Activated T-cell treated with anti-CD3 and anti-CD28 coated beads, Interleukin-2, amount 50 U/mL, for 72 hours (primary cell): ENCODE measurements around the gene ENG. TPM values are rescaled to one million over a fixed set of nuclear protein-coding genes. Genes with fewer than 3 reads are reported as not detected.

Source experiments
- ATAC-seq, 2 donors: fragments of 150-1000 bp; cut with Tn5 transposase; replicated peaks in 1 of 2; 2 replicates each; pipeline ENCODE4 v1.10.0; 2021; ENCODE audit warnings: moderate library complexity in 2 of 2, mild to moderate bottlenecking in 1 of 2
- DNase-seq, 2 donors: peaks; one replicate each; pipeline ENCODE4 v3.0.0; 2021 to 2022; ENCODE audit warnings: mixed read lengths in 1 of 2
- H3K27ac Mint-ChIP-seq: one replicate; pipeline ENCODE4 v1.8.0; 2022; ENCODE audit warnings: mild to moderate bottlenecking, moderate library complexity, mixed read lengths
- H3K27me3 Mint-ChIP-seq: one replicate; pipeline ENCODE4 v1.8.0; 2022; ENCODE audit warnings: low read depth, mixed read lengths
- H3K36me3 Mint-ChIP-seq, 2 donors: one replicate each; pipeline ENCODE4 v1.8.0; 2022; ENCODE audit warnings: mixed read lengths in 2 of 2, mild to moderate bottlenecking in 1 of 2; ENCODE audit not compliant: insufficient read depth in 2 of 2
- H3K4me1 Mint-ChIP-seq: one replicate; pipeline ENCODE4 v1.8.0; 2022; ENCODE audit warnings: low read depth, mixed read lengths
- H3K4me3 Mint-ChIP-seq, 2 donors: one replicate each; pipeline ENCODE4 v1.8.0; 2022; ENCODE audit warnings: mild to moderate bottlenecking in 2 of 2, mixed read lengths in 2 of 2, moderate library complexity in 2 of 2
- H3K9me3 Mint-ChIP-seq, 2 donors: one replicate each; pipeline ENCODE4 v1.8.0; 2022; ENCODE audit warnings: mixed read lengths in 2 of 2
- total RNA-seq, 2 donors: library from RNA; stranded (reverse); gene quantifications; one replicate each; pipeline ENCODE4 v1.2.3, GENCODE V29; 2022

Gene ENG
- total RNA-seq: 10 to 100 TPM; 11.1 to 14.4 TPM

GRCh38 chr9:127854184-127854806 lies at the start of gene ENG:
ENG (minus strand) TSS chr9:127854658; CDS start chr9:127854355, 303 bp downstream.
- H3K27me3 Mint-ChIP-seq: no peaks in the 10 kb centered on the region
- peaks cover 43% of the 10 kb centered on the region for H3K4me1 Mint-ChIP-seq
- peaks cover 3 to 7% of the 10 kb centered on the region in 2 donors for H3K36me3 Mint-ChIP-seq

GRCh38 chr9:127903557-127904475 lies 49.4 kb upstream of the ENG start:
- H3K36me3 Mint-ChIP-seq: peaks cover 0 to 2% of the 10 kb centered on the region in 2 donors
- H3K4me1 Mint-ChIP-seq: peaks cover 49% of the 10 kb centered on the region
- peak overlapping the region; percentile 93 to 99 for H3K4me3 Mint-ChIP-seq
- peak; percentile 30 to 53 for ATAC-seq
- no peaks in the 10 kb centered on the region for H3K9me3 Mint-ChIP-seq
- no peaks in the 10 kb centered on the region for H3K27me3 Mint-ChIP-seq
- DNase-seq: peak; percentile 84 to 88
- peak overlapping the region; percentile 100 for H3K27ac Mint-ChIP-seq

More at GRCh38 chr9:127854184-127854806, at the start of gene ENG:
- DNase-seq (peak; percentile 41 to 55), ATAC-seq (peak; percentile 65 to 80)
- Mint-ChIP-seq H3K9me3 (peaks cover 4 to 6% of the 10 kb centered on the region in 2 donors), H3K4me3 (peak within 1 kb of the TSS; percentile 92 to 93), H3K27ac (peak within 1 kb of the TSS; percentile 91)

GRCh38 chr9:127899128-127899943 lies 44.9 kb upstream of the ENG start, which contains the start of gene ST6GALNAC6:
ST6GALNAC6 (minus strand) TSS chr9:127899603; CDS start chr9:127897981, 1,622 bp downstream.
- H3K27ac Mint-ChIP-seq: peak within 1 kb of the TSS; percentile 46
- H3K27me3 Mint-ChIP-seq: no peaks in the 10 kb centered on the region
- DNase-seq: peak; percentile 81 to 88
- peak within 1 kb of the TSS; percentile 91 to 92 for H3K4me3 Mint-ChIP-seq
- H3K9me3 Mint-ChIP-seq: no peaks in the 10 kb centered on the region
- H3K36me3 Mint-ChIP-seq: peaks cover 8 to 20% of the 10 kb centered on the region in 2 donors
- ATAC-seq: peak; percentile 83 to 87
- peaks cover 36% of the 10 kb centered on the region for H3K4me1 Mint-ChIP-seq

GRCh38 chr9:127898433-127899127 lies 44.1 kb upstream of the ENG start:
- Mint-ChIP-seq H3K27me3 (no peaks in the 10 kb centered on the region), H3K36me3 (peaks cover 14 to 27% of the 10 kb centered on the region in 2 donors), H3K4me3 (peak overlapping the region; percentile 84 to 88), H3K4me1 (peaks cover 28% of the 10 kb centered on the region), H3K9me3 (peaks cover 0 to 2% of the 10 kb centered on the region in 2 donors), H3K27ac (no peak overlapping the region)
- ATAC-seq (peak; percentile 10), DNase-seq (peak in 1 of 2 donors; percentile 34)

GRCh38 chr9:127897193-127897692 lies 42.8 kb upstream of the ENG start:
- ATAC-seq (peak; percentile 6 to 17), DNase-seq (no peak)
- H3K4me1 Mint-ChIP-seq: peaks cover 20% of the 10 kb centered on the region
- no peaks in the 10 kb centered on the region for H3K27me3 Mint-ChIP-seq
- H3K4me3 Mint-ChIP-seq: peak overlapping the region in 1 of 2 donors; percentile 50
- H3K9me3 Mint-ChIP-seq: peaks cover 0 to 2% of the 10 kb centered on the region in 2 donors
- H3K36me3 Mint-ChIP-seq: peaks cover 21 to 37% of the 10 kb centered on the region in 2 donors
- no peak overlapping the region for H3K27ac Mint-ChIP-seq

- ATAC-seq (no peak), DNase-seq (no peak)
- Mint-ChIP-seq H3K4me3 (no peak overlapping the region), H3K9me3 (peaks cover 0 to 2% of the 10 kb centered on the region in 2 donors), H3K36me3 (peaks cover 21 to 37% of the 10 kb centered on the region in 2 donors), H3K27ac (no peak overlapping the region), H3K4me1 (peaks cover 14% of the 10 kb centered on the region), H3K27me3 (no peaks in the 10 kb centered on the region)
Observed at GRCh38 chr9:127896395-127897192, 42.1 kb upstream of the ENG start.

GRCh38 chr9:127895811-127896210 lies 41.4 kb upstream of the ENG start:
- Mint-ChIP-seq H3K4me3 (no peak overlapping the region), H3K27ac (no peak overlapping the region), H3K4me1 (peaks cover 14% of the 10 kb centered on the region), H3K27me3 (no peaks in the 10 kb centered on the region), H3K36me3 (peaks cover 24 to 43% of the 10 kb centered on the region in 2 donors), H3K9me3 (peaks cover 0 to 2% of the 10 kb centered on the region in 2 donors)
- no peak for ATAC-seq
- no peak for DNase-seq

- peaks cover 0 to 2% of the 10 kb centered on the region in 2 donors for H3K9me3 Mint-ChIP-seq
- DNase-seq: no peak
- H3K4me3 Mint-ChIP-seq: no peak overlapping the region
- peaks cover 10% of the 10 kb centered on the region for H3K4me1 Mint-ChIP-seq
- no peaks in the 10 kb centered on the region for H3K27me3 Mint-ChIP-seq
- no peak overlapping the region for H3K27ac Mint-ChIP-seq
- H3K36me3 Mint-ChIP-seq: peaks cover 23 to 47% of the 10 kb centered on the region in 2 donors
- no peak for ATAC-seq
Observed at GRCh38 chr9:127893392-127893791, 38.9 kb upstream of the ENG start.

- ATAC-seq (no peak), DNase-seq (no peak)
- H3K9me3 Mint-ChIP-seq: peaks cover 0 to 2% of the 10 kb centered on the region in 2 donors
- peaks cover 8% of the 10 kb centered on the region for H3K4me1 Mint-ChIP-seq
- H3K4me3 Mint-ChIP-seq: no peak overlapping the region
- H3K27me3 Mint-ChIP-seq: no peaks in the 10 kb centered on the region
- peaks cover 23 to 47% of the 10 kb centered on the region in 2 donors for H3K36me3 Mint-ChIP-seq
- H3K27ac Mint-ChIP-seq: peak overlapping the region; percentile 8
Observed at GRCh38 chr9:127892831-127893230, 38.4 kb upstream of the ENG start.

- no peak overlapping the region for H3K4me3 Mint-ChIP-seq
- H3K27me3 Mint-ChIP-seq: no peaks in the 10 kb centered on the region
- H3K4me1 Mint-ChIP-seq: peaks cover 6% of the 10 kb centered on the region
- peaks cover 0 to 2% of the 10 kb centered on the region in 2 donors for H3K9me3 Mint-ChIP-seq
- no peak overlapping the region for H3K27ac Mint-ChIP-seq
- H3K36me3 Mint-ChIP-seq: peaks cover 24 to 41% of the 10 kb centered on the region in 2 donors
- no peak for DNase-seq
- no peak for ATAC-seq
Observed at GRCh38 chr9:127890053-127890452, 35.6 kb upstream of the ENG start.

GRCh38 chr9:127887792-127888191 lies 33.3 kb upstream of the ENG start:
- Mint-ChIP-seq H3K4me3 (no peak overlapping the region), H3K27ac (no peak overlapping the region), H3K4me1 (peaks cover 6% of the 10 kb centered on the region), H3K27me3 (no peaks in the 10 kb centered on the region), H3K36me3 (peaks cover 9 to 26% of the 10 kb centered on the region in 2 donors), H3K9me3 (no peaks in the 10 kb centered on the region)
- ATAC-seq: peak in 1 of 2 donors; percentile 18
- DNase-seq: no peak
